OCI-LY7 (cell line): ENCODE measurements around the gene NAGPA.

Experiments used
- CTCF ChIP-seq: fragments of 200-600 bp; sonication (generic); conservative IDR thresholded peaks from 2 replicates; pipeline ENCODE4 v1.5.1; 2014; ENCODE audit warnings: mild to moderate bottlenecking, antibody characterized with exemption, low read length, moderate library complexity, mixed read lengths
- EZH2phosphoT487 ChIP-seq: fragments of 200-600 bp; sonication (generic); IDR thresholded peaks from 2 replicates; pipeline ENCODE4 v1.6.1; 2018; ENCODE audit warnings: low read depth, borderline replicate concordance, mild to moderate bottlenecking, mixed run types, antibody characterized with exemption, low read length, moderate library complexity, mixed read lengths

- TF ChIP-seq CTCF (no peak), EZH2phosphoT487 (no peak)
Observed at GRCh38 chr16:5001986-5002385, 31.7 kb downstream of the NAGPA start.
